GM21528 (cell line): Measurements from ENCODE around the gene MEAF6.

ENCODE experiments used
- ATAC-seq: cut with Tn5 transposase; IDR thresholded peaks from one replicate; pipeline ENCODE4 v1.9.1; 2021; ENCODE audit warnings: mild to moderate bottlenecking, moderate library complexity; ENCODE audit not compliant: unreplicated experiment, low FRiP score

Gene MEAF6

GRCh38 chr1:37448185-37448584 is 66.4 kb downstream of the MEAF6 start:
- ATAC-seq = no peak

GRCh38 chr1:37446874-37447273 is 67.7 kb downstream of the MEAF6 start:
- ATAC-seq = no peak

DNA sequence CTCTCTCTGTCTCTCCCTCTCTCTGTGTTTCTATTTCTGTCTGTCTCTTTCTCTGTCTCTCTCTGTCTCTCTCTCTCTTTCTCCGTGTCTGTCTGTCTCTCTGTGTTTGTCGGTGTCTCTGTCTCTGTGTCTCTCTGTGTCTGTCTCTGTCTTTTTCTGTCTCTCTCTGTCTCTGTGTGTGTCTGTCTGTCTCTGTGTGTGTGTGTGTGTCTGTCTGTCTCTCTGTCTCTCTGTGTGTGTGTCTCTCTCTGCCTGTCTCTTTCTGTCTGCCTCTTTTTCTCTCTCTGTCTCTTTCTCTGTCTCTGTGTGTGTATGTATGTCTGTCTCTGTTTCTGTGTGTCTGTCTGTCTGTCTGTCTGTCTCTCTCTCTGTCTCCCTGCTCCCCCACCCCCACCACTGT is 71.9 kb downstream of the MEAF6 start:
- no peak for ATAC-seq
